ENCODE measurements around the gene KCNAB2.
A peak's percentile ranks its signal among the peaks of the same experiment; 100 is the strongest.

The KCNAB2 gene

DNA sequence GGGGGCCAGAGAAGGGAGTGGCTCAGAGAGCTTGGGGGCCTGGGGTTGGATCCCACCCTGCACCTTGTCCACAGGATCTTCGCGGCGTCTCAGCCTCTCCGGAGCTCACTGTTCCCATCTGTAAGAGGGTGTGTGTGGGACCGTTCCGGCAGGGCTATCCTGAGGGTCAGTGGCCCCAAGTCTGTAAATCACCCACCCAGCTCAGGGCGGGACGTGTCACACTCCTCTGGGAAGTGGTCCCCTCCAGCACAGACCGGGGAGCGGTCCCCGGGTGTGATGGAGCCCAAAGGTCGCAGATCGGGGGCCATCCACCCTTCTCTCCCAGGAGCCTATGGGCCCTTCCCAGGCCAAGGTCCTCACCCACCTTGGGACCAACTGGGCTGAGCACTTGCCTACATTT lies 40.0 kb downstream of the KCNAB2 start:
- no peak overlapping the region for H3K27ac ChIP-seq (replicated peaks)
- DNase-seq (ENCODE audit: low read depth in 1 of 2, low spot score in 1 of 2): no peak
- H3K27me3 ChIP-seq (ENCODE audit: insufficient read depth, poor library complexity, severe bottlenecking): no peaks in the 10 kb centered on the region
- no peak overlapping the region for H3K4me3 ChIP-seq (replicated peaks; ENCODE audit: insufficient read depth, low read length)
- TF ChIP-seq POLR2AphosphoS5 (IDR thresholded peaks at IDR 0.05; ENCODE audit: low read depth): 0 out of 2 replicates have a peak, but pooled peaks have one; percentile 16
- no peak for TF ChIP-seq GABPA (IDR thresholded peaks at IDR 0.05; ENCODE audit: low read depth)
- TF ChIP-seq SPI1 (IDR thresholded peaks at IDR 0.05; ENCODE audit: borderline replicate concordance, low read depth): no peak
- TF ChIP-seq, protein P1, sequence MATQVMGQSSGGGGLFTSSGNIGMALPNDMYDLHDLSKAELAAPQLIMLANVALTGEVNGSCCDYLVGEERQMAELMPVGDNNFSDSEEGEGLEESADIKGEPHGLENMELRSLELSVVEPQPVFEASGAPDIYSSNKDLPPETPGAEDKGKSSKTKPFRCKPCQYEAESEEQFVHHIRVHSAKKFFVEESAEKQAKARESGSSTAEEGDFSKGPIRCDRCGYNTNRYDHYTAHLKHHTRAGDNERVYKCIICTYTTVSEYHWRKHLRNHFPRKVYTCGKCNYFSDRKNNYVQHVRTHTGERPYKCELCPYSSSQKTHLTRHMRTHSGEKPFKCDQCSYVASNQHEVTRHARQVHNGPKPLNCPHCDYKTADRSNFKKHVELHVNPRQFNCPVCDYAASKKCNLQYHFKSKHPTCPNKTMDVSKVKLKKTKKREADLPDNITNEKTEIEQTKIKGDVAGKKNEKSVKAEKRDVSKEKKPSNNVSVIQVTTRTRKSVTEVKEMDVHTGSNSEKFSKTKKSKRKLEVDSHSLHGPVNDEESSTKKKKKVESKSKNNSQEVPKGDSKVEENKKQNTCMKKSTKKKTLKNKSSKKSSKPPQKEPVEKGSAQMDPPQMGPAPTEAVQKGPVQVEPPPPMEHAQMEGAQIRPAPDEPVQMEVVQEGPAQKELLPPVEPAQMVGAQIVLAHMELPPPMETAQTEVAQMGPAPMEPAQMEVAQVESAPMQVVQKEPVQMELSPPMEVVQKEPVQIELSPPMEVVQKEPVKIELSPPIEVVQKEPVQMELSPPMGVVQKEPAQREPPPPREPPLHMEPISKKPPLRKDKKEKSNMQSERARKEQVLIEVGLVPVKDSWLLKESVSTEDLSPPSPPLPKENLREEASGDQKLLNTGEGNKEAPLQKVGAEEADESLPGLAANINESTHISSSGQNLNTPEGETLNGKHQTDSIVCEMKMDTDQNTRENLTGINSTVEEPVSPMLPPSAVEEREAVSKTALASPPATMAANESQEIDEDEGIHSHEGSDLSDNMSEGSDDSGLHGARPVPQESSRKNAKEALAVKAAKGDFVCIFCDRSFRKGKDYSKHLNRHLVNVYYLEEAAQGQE (IDR thresholded peaks at IDR 0.05; ENCODE audit: insufficient replicate concordance, low read depth): no peak
- TF ChIP-seq, protein P2, sequence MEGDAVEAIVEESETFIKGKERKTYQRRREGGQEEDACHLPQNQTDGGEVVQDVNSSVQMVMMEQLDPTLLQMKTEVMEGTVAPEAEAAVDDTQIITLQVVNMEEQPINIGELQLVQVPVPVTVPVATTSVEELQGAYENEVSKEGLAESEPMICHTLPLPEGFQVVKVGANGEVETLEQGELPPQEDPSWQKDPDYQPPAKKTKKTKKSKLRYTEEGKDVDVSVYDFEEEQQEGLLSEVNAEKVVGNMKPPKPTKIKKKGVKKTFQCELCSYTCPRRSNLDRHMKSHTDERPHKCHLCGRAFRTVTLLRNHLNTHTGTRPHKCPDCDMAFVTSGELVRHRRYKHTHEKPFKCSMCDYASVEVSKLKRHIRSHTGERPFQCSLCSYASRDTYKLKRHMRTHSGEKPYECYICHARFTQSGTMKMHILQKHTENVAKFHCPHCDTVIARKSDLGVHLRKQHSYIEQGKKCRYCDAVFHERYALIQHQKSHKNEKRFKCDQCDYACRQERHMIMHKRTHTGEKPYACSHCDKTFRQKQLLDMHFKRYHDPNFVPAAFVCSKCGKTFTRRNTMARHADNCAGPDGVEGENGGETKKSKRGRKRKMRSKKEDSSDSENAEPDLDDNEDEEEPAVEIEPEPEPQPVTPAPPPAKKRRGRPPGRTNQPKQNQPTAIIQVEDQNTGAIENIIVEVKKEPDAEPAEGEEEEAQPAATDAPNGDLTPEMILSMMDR (IDR thresholded peaks at IDR 0.05; ENCODE audit: insufficient read depth, low read length): no peak

DNA sequence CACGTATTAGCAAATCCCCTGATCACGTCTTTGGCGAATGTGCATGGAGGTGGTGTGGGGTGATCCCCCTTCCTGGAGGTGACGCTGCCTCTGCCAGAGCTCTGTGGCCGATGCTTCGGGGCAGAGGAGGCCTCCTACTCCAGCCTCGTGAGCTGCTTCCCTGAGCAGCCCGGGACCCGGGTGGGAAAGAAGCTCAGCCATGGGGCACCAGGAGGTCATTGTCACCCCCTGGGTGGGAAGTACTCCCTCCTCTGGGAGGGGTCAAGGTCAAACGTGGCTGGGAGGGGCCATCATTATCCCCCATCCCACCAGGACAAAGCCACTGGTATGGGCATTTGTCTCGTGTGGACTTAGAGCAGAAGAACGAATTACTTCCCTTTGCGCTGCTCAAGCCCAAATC lies 40.7 kb downstream of the KCNAB2 start:
- Histone ChIP-seq H3K27me3 (ENCODE audit: insufficient read depth, poor library complexity, severe bottlenecking) (no peaks in the 10 kb centered on the region), H3K4me3 (replicated peaks; ENCODE audit: insufficient read depth, low read length) (no peak overlapping the region), H3K27ac (replicated peaks) (no peak overlapping the region)
- TF ChIP-seq, protein P1 (IDR thresholded peaks at IDR 0.05; ENCODE audit: insufficient replicate concordance, low read depth): no peak
- TF ChIP-seq SPI1 (IDR thresholded peaks at IDR 0.05; ENCODE audit: borderline replicate concordance, low read depth): no peak
- no peak for TF ChIP-seq POLR2AphosphoS5 (IDR thresholded peaks at IDR 0.05; ENCODE audit: low read depth)
- no peak for TF ChIP-seq GABPA (IDR thresholded peaks at IDR 0.05; ENCODE audit: low read depth)
- TF ChIP-seq, protein P2 (IDR thresholded peaks at IDR 0.05; ENCODE audit: insufficient read depth, low read length): no peak
- no peak for DNase-seq (ENCODE audit: low read depth in 1 of 2, low spot score in 1 of 2)

DNA sequence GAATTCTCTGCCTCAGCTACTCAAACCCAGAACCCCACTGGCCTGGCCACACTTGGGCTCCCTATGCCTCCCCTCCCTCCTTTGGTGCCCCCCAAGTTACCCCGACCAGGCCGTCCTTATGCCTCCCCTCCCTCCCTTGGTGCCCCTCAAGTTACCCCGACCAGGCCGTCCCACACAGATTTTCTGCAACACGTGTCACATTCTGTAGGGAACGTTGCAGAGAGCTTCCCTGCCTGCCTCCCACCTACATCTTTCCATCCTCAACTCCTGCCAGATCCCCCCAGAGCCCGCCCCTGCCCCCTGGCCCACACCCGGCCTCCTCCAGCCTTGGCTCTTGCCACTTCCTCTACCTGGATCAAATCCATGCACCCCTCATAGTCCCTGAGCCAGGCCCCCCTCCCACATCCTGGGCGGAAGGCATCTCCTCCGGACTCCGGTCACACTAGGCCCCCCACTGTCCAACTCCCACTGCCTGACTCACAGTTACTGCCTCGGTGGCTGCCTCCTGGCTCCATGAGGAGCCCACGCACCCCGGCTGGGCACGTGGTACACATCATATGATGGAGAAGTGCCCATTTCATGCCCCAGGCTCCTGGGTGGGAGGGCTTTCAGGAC lies 41.2 kb downstream of the KCNAB2 start:
- DNase-seq (ENCODE audit: low read depth in 1 of 2, low spot score in 1 of 2): no peak
- no peak overlapping the region for H3K4me3 ChIP-seq (replicated peaks; ENCODE audit: insufficient read depth, low read length)
- H3K27ac ChIP-seq (replicated peaks): no peak overlapping the region
- TF ChIP-seq, protein P2 (IDR thresholded peaks at IDR 0.05; ENCODE audit: insufficient read depth, low read length): no peak
- 0 out of 2 replicates have a peak, but pooled peaks have one; percentile 19 for TF ChIP-seq POLR2AphosphoS5 (IDR thresholded peaks at IDR 0.05; ENCODE audit: low read depth)
- TF ChIP-seq GABPA (IDR thresholded peaks at IDR 0.05; ENCODE audit: low read depth): no peak
- TF ChIP-seq, protein P1 (IDR thresholded peaks at IDR 0.05; ENCODE audit: insufficient replicate concordance, low read depth): no peak
- TF ChIP-seq SPI1 (IDR thresholded peaks at IDR 0.05; ENCODE audit: borderline replicate concordance, low read depth): no peak
- H3K27me3 ChIP-seq (ENCODE audit: insufficient read depth, poor library complexity, severe bottlenecking): no peaks in the 10 kb centered on the region

All from HL-60 (cell line).